GM12892 (cell line): ENCODE data around the gene RANGRF. TPM values are rescaled to one million over a fixed set of nuclear protein-coding genes. Genes with fewer than 3 reads are reported as not detected.
"Not testable (repeated sequence)": the region's sequence is repeated elsewhere in the genome, so short reads cannot be mapped to it uniquely, and the experiment has no call there.

Source experiments
- DNase-seq: peaks from one replicate; pipeline ENCODE4 v3.0.0; 2011; ENCODE audit not compliant: insufficient read length
- FAIRE-seq: peaks from 2 replicates; lab custom pipeline; 2011; peaks lifted over from hg19 to GRCh38; lab: Jason Lieb, UNC
- POLR2A ChIP-seq: IDR thresholded peaks from 2 replicates; pipeline ENCODE4 v1.6.1; 2011; ENCODE audit warnings: low read depth, low read length, control low read depth
- POLR2AphosphoS5 ChIP-seq: IDR thresholded peaks from 2 replicates; pipeline ENCODE4 v1.6.1; 2011; ENCODE audit warnings: low read depth, low read length, control low read depth
- TAF1 ChIP-seq: IDR thresholded peaks from 2 replicates; pipeline ENCODE4 v1.6.1; 2011; ENCODE audit warnings: low read depth, mild to moderate bottlenecking, control low read depth, low read length, borderline replicate concordance
- polyA plus RNA-seq: library from polyadenylated mRNA; unstranded; fragments of >200 nt; gene quantifications from one replicate; pipeline ENCODE4 v1.2.1, GENCODE V29; 2012; ENCODE audit warnings: missing spikeins, inconsistent platforms; ENCODE audit not compliant: missing spikeins

The RANGRF gene
- 53.4 TPM for polyA plus RNA-seq

GRCh38 chr17:8288336-8289102, at the start of gene RANGRF:
RANGRF (plus strand) TSS chr17:8288670; CDS start chr17:8288789, 119 bp downstream.
- FAIRE-seq, result peak; percentile 97
- peak; percentile 95 for DNase-seq
- TF ChIP-seq POLR2A, result peak; percentile 69
- peak; percentile 46; the same call in 1 of the 2 replicates for TF ChIP-seq POLR2AphosphoS5
- TF ChIP-seq TAF1, result no peak

GRCh38 chr17:8243827-8244226, 44.6 kb upstream of the RANGRF start:
- TF ChIP-seq POLR2AphosphoS5 (no peak), POLR2A (no peak), TAF1 (no peak)
- no peak for DNase-seq

GRCh38 chr17:8244768-8245167, 43.7 kb upstream of the RANGRF start:
- TF ChIP-seq TAF1, result no peak
- TF ChIP-seq POLR2AphosphoS5, result no peak
- TF ChIP-seq POLR2A, result no peak
- FAIRE-seq, result no peak

More at GRCh38 chr17:8243827-8244226, 44.6 kb upstream of the RANGRF start:
- no peak for FAIRE-seq

GRCh38 chr17:8248751-8249607, 39.5 kb upstream of the RANGRF start, which contains the start of gene PFAS:
PFAS (plus strand) TSS chr17:8249289; CDS start chr17:8253938, 4,649 bp downstream.
- peak; percentile 98 for FAIRE-seq

More at GRCh38 chr17:8244768-8245167, 43.7 kb upstream of the RANGRF start:
- no peak for DNase-seq

GRCh38 chr17:8249621-8250500, 38.6 kb upstream of the RANGRF start:
- FAIRE-seq (no peak), DNase-seq (no peak)
- TF ChIP-seq POLR2AphosphoS5 (0 out of 2 replicates have a peak, but pooled peaks have one; percentile 44), TAF1 (no peak), POLR2A (no peak)

More at GRCh38 chr17:8248751-8249607, 39.5 kb upstream of the RANGRF start, which contains the start of gene PFAS:
- DNase-seq, result peak; percentile 88
- TF ChIP-seq POLR2AphosphoS5, result peak; percentile 93
- TF ChIP-seq POLR2A, result peak; percentile 87; the same call in 1 of the 2 replicates
- peak; percentile 38 for TF ChIP-seq TAF1

- not testable (repeated sequence) for FAIRE-seq, DNase-seq
Measured at GRCh38 chr17:8251411-8251810, 37.1 kb upstream of the RANGRF start.

GRCh38 chr17:8253801-8254200, 34.7 kb upstream of the RANGRF start:
- DNase-seq (no peak), FAIRE-seq (no peak)
- no peak for TF ChIP-seq POLR2AphosphoS5
- no peak for TF ChIP-seq POLR2A

- no peak for FAIRE-seq
- DNase-seq, result no peak
- no peak for TF ChIP-seq POLR2AphosphoS5
- TF ChIP-seq TAF1, result no peak
- no peak for TF ChIP-seq POLR2A
Measured at GRCh38 chr17:8254881-8255280, 33.6 kb upstream of the RANGRF start.

- TF ChIP-seq TAF1 (no peak), POLR2A (no peak), POLR2AphosphoS5 (no peak)
- FAIRE-seq (no peak), DNase-seq (no peak)
Measured at GRCh38 chr17:8255499-8255898, 33.0 kb upstream of the RANGRF start.

GRCh38 chr17:8256291-8256690, 32.2 kb upstream of the RANGRF start:
- TF ChIP-seq POLR2A, result no peak
- TF ChIP-seq POLR2AphosphoS5, result no peak
- TF ChIP-seq TAF1, result no peak
- DNase-seq (no peak), FAIRE-seq (no peak)

GRCh38 chr17:8256691-8257090, 31.8 kb upstream of the RANGRF start:
- FAIRE-seq (no peak), DNase-seq (no peak)
- TF ChIP-seq TAF1 (no peak), POLR2AphosphoS5 (no peak), POLR2A (no peak)
